ENCODE data around the gene KDM4B.

KDM4B gene

GRCh38 chr19:4986056-4986455 lies 17.1 kb downstream of the KDM4B start:
- DNase-seq, result no peak

- no peak for DNase-seq
Measured at GRCh38 chr19:4986471-4986891, 17.6 kb downstream of the KDM4B start.

GRCh38 chr19:4987256-4987655 lies 18.3 kb downstream of the KDM4B start:
- no peak for DNase-seq

GRCh38 chr19:4987692-4988370 lies 18.9 kb downstream of the KDM4B start:
- DNase-seq, result no peak

- no peak for DNase-seq
Measured at GRCh38 chr19:4988770-4989251, 19.9 kb downstream of the KDM4B start.

GRCh38 chr19:4990306-4990705 lies 21.4 kb downstream of the KDM4B start:
- DNase-seq, result no peak

- DNase-seq, result no peak
Measured at GRCh38 chr19:4991538-4991937, 22.6 kb downstream of the KDM4B start.

GRCh38 chr19:4991996-4992698 lies 23.2 kb downstream of the KDM4B start:
- no peak for DNase-seq

GRCh38 chr19:4993683-4994082 lies 24.8 kb downstream of the KDM4B start:
- DNase-seq, result no peak

GRCh38 chr19:4996701-4997100 lies 27.8 kb downstream of the KDM4B start:
- no peak for DNase-seq

GRCh38 chr19:4997297-4997696 lies 28.4 kb downstream of the KDM4B start:
- no peak for DNase-seq

- DNase-seq, result no peak
Measured at GRCh38 chr19:5000120-5000611, 31.3 kb downstream of the KDM4B start.

GRCh38 chr19:5001615-5002014 lies 32.7 kb downstream of the KDM4B start:
- no peak for DNase-seq

GRCh38 chr19:5002143-5002542 lies 33.2 kb downstream of the KDM4B start:
- no peak for DNase-seq

GRCh38 chr19:5003781-5004180 lies 34.9 kb downstream of the KDM4B start:
- no peak for DNase-seq

GRCh38 chr19:5005096-5005495 lies 36.2 kb downstream of the KDM4B start:
- DNase-seq, result no peak

GRCh38 chr19:5006201-5006600 lies 37.3 kb downstream of the KDM4B start:
- no peak for DNase-seq

- DNase-seq, result no peak
Measured at GRCh38 chr19:5006821-5007220, 37.9 kb downstream of the KDM4B start.

- no peak for DNase-seq
Measured at GRCh38 chr19:5011476-5012238, 42.7 kb downstream of the KDM4B start.

- no peak for DNase-seq
Measured at GRCh38 chr19:5012688-5013457, 44.0 kb downstream of the KDM4B start.

GRCh38 chr19:5013761-5014160 lies 44.8 kb downstream of the KDM4B start:
- DNase-seq, result no peak

- DNase-seq, result no peak
Measured at GRCh38 chr19:5014941-5015340, 46.0 kb downstream of the KDM4B start.

- DNase-seq, result no peak
Measured at GRCh38 chr19:5016268-5016667, 47.4 kb downstream of the KDM4B start.

Measured in activated CD4-positive, CD25-positive, alpha-beta regulatory T cell treated with anti-CD3 and anti-CD28 coated beads, Interleukin-2, amount 50 U/mL, for 72 hours (primary cell).